Stimulated activated CD8-positive, alpha-beta memory T cell treated with anti-CD3 and anti-CD28 coated beads, Interleukin-15, amount 100 ng/mL, for 24 hours (primary cell): Measurements from ENCODE around the gene KRTCAP2.
"Not testable (repeated sequence)": the region's sequence is repeated elsewhere in the genome, so short reads cannot be mapped to it uniquely, and the experiment has no call there.

Source experiments
- DNase-seq: peaks from one replicate; pipeline ENCODE4 v3.0.0-alpha.2; 2020; ENCODE audit warnings: low read depth

KRTCAP2 gene

GRCh38 chr1:155168456-155169210, 4.5 kb downstream of the KRTCAP2 start:
- DNase-seq, result no peak

GRCh38 chr1:155168105-155168445, 5.0 kb downstream of the KRTCAP2 start:
- DNase-seq, result not testable (repeated sequence)

- DNase-seq, result peak; percentile 86
Observed at GRCh38 chr1:155167166-155168104, 5.7 kb downstream of the KRTCAP2 start.

GRCh38 chr1:155166471-155167165, 6.5 kb downstream of the KRTCAP2 start:
- DNase-seq, result no peak

- DNase-seq, result no peak
Observed at GRCh38 chr1:155166051-155166470, 7.0 kb downstream of the KRTCAP2 start.

GRCh38 chr1:155164625-155165024, 8.5 kb downstream of the KRTCAP2 start:
- not testable (repeated sequence) for DNase-seq

- not testable (repeated sequence) for DNase-seq
Observed at GRCh38 chr1:155163785-155164184, 9.3 kb downstream of the KRTCAP2 start.

GRCh38 chr1:155162631-155163030, 10.5 kb downstream of the KRTCAP2 start:
- DNase-seq, result not testable (repeated sequence)

- no peak for DNase-seq
Observed at GRCh38 chr1:155160128-155160527, 13.0 kb downstream of the KRTCAP2 start.

- no peak for DNase-seq
Observed at GRCh38 chr1:155158991-155159390, 14.1 kb downstream of the KRTCAP2 start.

GRCh38 chr1:155155996-155156643, 17.0 kb downstream of the KRTCAP2 start:
- not testable (repeated sequence) for DNase-seq

- DNase-seq, result no peak
Observed at GRCh38 chr1:155145491-155145890, 27.6 kb downstream of the KRTCAP2 start.

GRCh38 chr1:155141749-155142148, 31.4 kb downstream of the KRTCAP2 start:
- DNase-seq, result no peak

GRCh38 chr1:155140630-155140953, 32.5 kb downstream of the KRTCAP2 start:
- DNase-seq, result no peak

GRCh38 chr1:155139895-155140629, 33.0 kb downstream of the KRTCAP2 start, which contains the start of gene DPM3:
Gene DPM3 (minus strand): TSS chr1:155140531. CDS start chr1:155140240, 291 bp downstream.
- peak; percentile 78 for DNase-seq

GRCh38 chr1:155137154-155137949, 35.8 kb downstream of the KRTCAP2 start:
- no peak for DNase-seq

GRCh38 chr1:155136748-155137147, 36.4 kb downstream of the KRTCAP2 start:
- no peak for DNase-seq

GRCh38 chr1:155135415-155136028, 37.6 kb downstream of the KRTCAP2 start, which contains the start of gene SLC50A1:
Gene SLC50A1 (plus strand): TSS chr1:155135852. CDS start chr1:155135912, 60 bp downstream.
- peak; percentile 87 for DNase-seq

GRCh38 chr1:155134880-155135414, 38.2 kb downstream of the KRTCAP2 start:
- DNase-seq, result no peak
